HCT116 (cell line): ENCODE results near the gene TLE3. TPM values are rescaled to one million over a fixed set of nuclear protein-coding genes. Genes with fewer than 3 reads are reported as not detected.

Experiments
- ATAC-seq: fragments of 200-7000 bp; cut with Tn5 transposase; 2 replicates; pipeline ENCODE4 v1.9.1; 2020; ENCODE audit warnings: mild to moderate bottlenecking, moderate library complexity
- BruUV-seq: library from RNA; stranded (reverse); fragments of 400-500 nt; replicated peaks from 2 replicates; lab custom pipeline; 2021; lab: Mats Ljungman, UMichigan
- CTCF ChIA-PET: fragments of 300-600 bp; sonication (Branson Sonifier 250); formaldehyde crosslinking; loops from one replicate; lab custom pipeline; 2021; ENCODE audit warnings: antibody characterized with exemption; lab: Charles Lee
- POLR2A ChIA-PET: fragments of 300-600, 350-600 bp; sonication (Branson Sonifier 250); formaldehyde crosslinking; loops from one replicate; lab custom pipeline; 2021; ENCODE audit warnings: antibody characterized with exemption; lab: Charles Lee
- RAD21 ChIA-PET, 2 experiments: fragments of 300-600 bp; sonication (Branson Sonifier 250); formaldehyde crosslinking; loops; one replicate each; lab custom pipeline; 2023; ENCODE audit warnings: low total read pairs in 2 of 2; ENCODE audit not compliant: uncharacterized antibody in 2 of 2, unreplicated experiment in 2 of 2, low non-redundant PET in 1 of 2; lab: Charles Lee
- DNase-seq: peaks from one replicate; pipeline ENCODE4 v3.0.0-alpha.2; 2010; ENCODE audit warnings: low read depth, low spot score
- H2AFZ ChIP-seq: fragments of 200-600 bp; shearing (Covaris generic), sonication (generic); 2 replicates; pipeline ENCODE4 v1.6.1; 2017; ENCODE audit warnings: low read depth, mixed run types, mixed read lengths, antibody characterized with exemption, low read length; ENCODE audit not compliant: poor library complexity, severe bottlenecking
- H3K27ac ChIP-seq: 2 replicates; pipeline ENCODE4 v1.5.1; 2012; ENCODE audit warnings: low read depth, low read length
- H3K27me3 ChIP-seq: fragments of 200-600 bp; sonication (generic); 2 replicates; pipeline ENCODE4 v1.6.1; 2016; ENCODE audit warnings: mixed run types, low read length, mixed read lengths; ENCODE audit not compliant: insufficient read depth
- H3K36me3 ChIP-seq, 2 experiments: fragments of 200-500 bp in 1 of 2; fragments of 200-600 bp in 1 of 2; sonication (Bioruptor generic) in 1 of 2; sonication (generic) in 1 of 2; 2 replicates each; pipeline versions ENCODE4 v1.5.1 to v1.6.1; 2014 to 2016; ENCODE audit warnings: low read length in 2 of 2, inconsistent platforms in 1 of 2, mixed read lengths in 1 of 2, mixed run types in 1 of 2; ENCODE audit not compliant: insufficient read depth in 2 of 2, control insufficient read depth in 1 of 2
- H3K4me1 ChIP-seq, 2 experiments: fragments of 200-600 bp in 1 of 2; sonication (generic) in 1 of 2; 2 replicates each; pipeline versions ENCODE4 v1.5.1 to v1.6.1; 2012 to 2017; ENCODE audit warnings: low read length in 2 of 2, inconsistent platforms in 1 of 2, mild to moderate bottlenecking in 1 of 2, mixed read lengths in 1 of 2, mixed run types in 1 of 2, moderate library complexity in 1 of 2; ENCODE audit not compliant: insufficient read depth in 2 of 2, control insufficient read depth in 1 of 2
- H3K4me2 ChIP-seq: fragments of 200-600 bp; sonication (generic); 2 replicates; pipeline ENCODE4 v1.6.1; 2017; ENCODE audit warnings: mixed run types, low read length, mixed read lengths
- H3K4me3 ChIP-seq, 2 experiments: fragments of 200-600 bp in 1 of 2; sonication (generic) in 1 of 2; replicated peaks in 1 of 2; 2 replicates each; pipeline ENCODE4 v1.5.1; 2011 to 2016; ENCODE audit warnings: low read length in 2 of 2, control low read depth in 1 of 2, low read depth in 1 of 2, mild to moderate bottlenecking in 1 of 2, mixed read lengths in 1 of 2, mixed run types in 1 of 2
- H3K79me2 ChIP-seq: fragments of 200-600 bp; sonication (generic); 2 replicates; pipeline ENCODE4 v1.6.1; 2017; ENCODE audit warnings: mild to moderate bottlenecking, mixed run types, low read length, moderate library complexity, mixed read lengths; ENCODE audit not compliant: insufficient read depth
- H3K9ac ChIP-seq: fragments of 200-600 bp; sonication (generic); 2 replicates; pipeline ENCODE4 v1.6.1; 2016; ENCODE audit warnings: low read length, mixed read lengths
- H3K9me2 ChIP-seq: fragments of 200-600 bp; sonication (generic), shearing (Covaris generic); 2 replicates; pipeline ENCODE4 v1.6.1; 2017; ENCODE audit warnings: mixed run types, mild to moderate bottlenecking, moderate library complexity; ENCODE audit not compliant: insufficient read depth
- H3K9me3 ChIP-seq, 2 experiments: fragments of 200-500 bp in 1 of 2; fragments of 200-600 bp in 1 of 2; sonication (Bioruptor generic) in 1 of 2; sonication (generic) in 1 of 2; 2 replicates each; pipeline ENCODE4 v1.6.1; 2014 to 2017; ENCODE audit warnings: low read length in 2 of 2, mixed read lengths in 2 of 2, inconsistent platforms in 1 of 2, low read depth in 1 of 2, mild to moderate bottlenecking in 1 of 2, mixed run types in 1 of 2, moderate library complexity in 1 of 2; ENCODE audit not compliant: control insufficient read depth in 1 of 2, insufficient read depth in 1 of 2
- H4K20me1 ChIP-seq: fragments of 200-600 bp; sonication (generic), shearing (Covaris generic); 2 replicates; pipeline ENCODE4 v1.6.1; 2017; ENCODE audit warnings: mixed run types, mild to moderate bottlenecking, moderate library complexity; ENCODE audit not compliant: insufficient read depth
- EGR1 ChIP-seq: IDR thresholded peaks from 2 replicates; pipeline ENCODE4 v1.6.1; 2012; ENCODE audit warnings: low read depth
- FOSL1 ChIP-seq: IDR thresholded peaks from 2 replicates; pipeline ENCODE4 v1.6.1; 2012; ENCODE audit warnings: low read depth
- RAD21 ChIP-seq: IDR thresholded peaks from 2 replicates; pipeline ENCODE4 v1.6.1; 2012; ENCODE audit warnings: low read depth, mild to moderate bottlenecking
- ZNF274 ChIP-seq: fragments of 200-500 bp; sonication (Bioruptor generic); IDR thresholded peaks from 2 replicates; pipeline ENCODE4 v1.6.1; 2014; ENCODE audit warnings: mild to moderate bottlenecking, low read depth, low read length, inconsistent platforms
- intact Hi-C: fragments of 100-400 bp; cut with micrococcal nuclease; formaldehyde crosslinking; loops from 2 replicates; pipeline ENCODE4 v1.10.0; 2022
- total RNA-seq: library from RNA; stranded (reverse); gene quantifications from one replicate; pipeline ENCODE4 v1.2.1, GENCODE V29; 2021; ENCODE audit not compliant: unreplicated experiment
- TF ChIP-seq, protein P1 (sequence below): IDR thresholded peaks from 2 replicates; pipeline ENCODE4 v1.6.1; 2012; ENCODE audit warnings: low read depth
- TF ChIP-seq, protein P2 (sequence below): IDR thresholded peaks from 2 replicates; pipeline ENCODE4 v1.6.1; 2012
- TF ChIP-seq, protein P3 (sequence below): IDR thresholded peaks from 2 replicates; pipeline ENCODE4 v1.6.1; 2011; ENCODE audit warnings: mild to moderate bottlenecking, low read length, moderate library complexity; ENCODE audit not compliant: insufficient replicate concordance; ENCODE audit errors: extremely low read depth

The TLE3 gene
- total RNA-seq, 1 experiment from 2014 or later = 53.9 TPM

DNA sequence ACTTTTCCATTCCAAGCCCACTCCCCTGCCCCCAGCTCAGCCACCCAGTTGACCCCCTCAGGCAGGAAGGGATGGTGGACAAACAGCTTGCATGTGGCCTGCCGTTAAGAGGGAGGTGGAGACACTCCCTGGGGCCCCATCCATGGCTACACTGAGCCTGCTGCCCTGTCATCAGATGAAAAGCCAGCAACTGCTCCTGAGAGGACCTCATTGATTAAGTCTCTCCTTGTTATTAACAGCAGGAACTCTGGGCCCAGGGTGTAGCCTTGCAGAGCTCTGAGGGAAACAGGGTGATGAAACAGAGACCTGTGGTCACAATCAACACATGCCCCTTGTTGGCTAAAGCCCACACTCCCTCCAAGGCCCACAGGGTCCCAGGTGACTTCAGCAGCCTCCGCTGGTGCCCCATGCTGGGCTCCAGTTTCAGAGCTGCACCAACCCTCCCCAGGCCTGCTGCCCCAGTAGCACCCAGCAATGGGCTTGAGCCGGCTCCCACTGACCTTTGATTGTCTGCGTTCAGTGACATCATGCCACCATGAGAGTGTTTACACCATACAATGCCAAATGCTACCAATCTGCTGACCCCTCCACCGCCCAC, 22.3 kb upstream of the TLE3 start:
- TF ChIP-seq FOSL1 = no peak
- no peak for TF ChIP-seq ZNF274
- TF ChIP-seq, protein P1, sequence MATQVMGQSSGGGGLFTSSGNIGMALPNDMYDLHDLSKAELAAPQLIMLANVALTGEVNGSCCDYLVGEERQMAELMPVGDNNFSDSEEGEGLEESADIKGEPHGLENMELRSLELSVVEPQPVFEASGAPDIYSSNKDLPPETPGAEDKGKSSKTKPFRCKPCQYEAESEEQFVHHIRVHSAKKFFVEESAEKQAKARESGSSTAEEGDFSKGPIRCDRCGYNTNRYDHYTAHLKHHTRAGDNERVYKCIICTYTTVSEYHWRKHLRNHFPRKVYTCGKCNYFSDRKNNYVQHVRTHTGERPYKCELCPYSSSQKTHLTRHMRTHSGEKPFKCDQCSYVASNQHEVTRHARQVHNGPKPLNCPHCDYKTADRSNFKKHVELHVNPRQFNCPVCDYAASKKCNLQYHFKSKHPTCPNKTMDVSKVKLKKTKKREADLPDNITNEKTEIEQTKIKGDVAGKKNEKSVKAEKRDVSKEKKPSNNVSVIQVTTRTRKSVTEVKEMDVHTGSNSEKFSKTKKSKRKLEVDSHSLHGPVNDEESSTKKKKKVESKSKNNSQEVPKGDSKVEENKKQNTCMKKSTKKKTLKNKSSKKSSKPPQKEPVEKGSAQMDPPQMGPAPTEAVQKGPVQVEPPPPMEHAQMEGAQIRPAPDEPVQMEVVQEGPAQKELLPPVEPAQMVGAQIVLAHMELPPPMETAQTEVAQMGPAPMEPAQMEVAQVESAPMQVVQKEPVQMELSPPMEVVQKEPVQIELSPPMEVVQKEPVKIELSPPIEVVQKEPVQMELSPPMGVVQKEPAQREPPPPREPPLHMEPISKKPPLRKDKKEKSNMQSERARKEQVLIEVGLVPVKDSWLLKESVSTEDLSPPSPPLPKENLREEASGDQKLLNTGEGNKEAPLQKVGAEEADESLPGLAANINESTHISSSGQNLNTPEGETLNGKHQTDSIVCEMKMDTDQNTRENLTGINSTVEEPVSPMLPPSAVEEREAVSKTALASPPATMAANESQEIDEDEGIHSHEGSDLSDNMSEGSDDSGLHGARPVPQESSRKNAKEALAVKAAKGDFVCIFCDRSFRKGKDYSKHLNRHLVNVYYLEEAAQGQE = no peak
- no peak for TF ChIP-seq RAD21
- TF ChIP-seq, protein P2, sequence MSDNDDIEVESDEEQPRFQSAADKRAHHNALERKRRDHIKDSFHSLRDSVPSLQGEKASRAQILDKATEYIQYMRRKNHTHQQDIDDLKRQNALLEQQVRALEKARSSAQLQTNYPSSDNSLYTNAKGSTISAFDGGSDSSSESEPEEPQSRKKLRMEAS = no peak
- TF ChIP-seq, protein P3, sequence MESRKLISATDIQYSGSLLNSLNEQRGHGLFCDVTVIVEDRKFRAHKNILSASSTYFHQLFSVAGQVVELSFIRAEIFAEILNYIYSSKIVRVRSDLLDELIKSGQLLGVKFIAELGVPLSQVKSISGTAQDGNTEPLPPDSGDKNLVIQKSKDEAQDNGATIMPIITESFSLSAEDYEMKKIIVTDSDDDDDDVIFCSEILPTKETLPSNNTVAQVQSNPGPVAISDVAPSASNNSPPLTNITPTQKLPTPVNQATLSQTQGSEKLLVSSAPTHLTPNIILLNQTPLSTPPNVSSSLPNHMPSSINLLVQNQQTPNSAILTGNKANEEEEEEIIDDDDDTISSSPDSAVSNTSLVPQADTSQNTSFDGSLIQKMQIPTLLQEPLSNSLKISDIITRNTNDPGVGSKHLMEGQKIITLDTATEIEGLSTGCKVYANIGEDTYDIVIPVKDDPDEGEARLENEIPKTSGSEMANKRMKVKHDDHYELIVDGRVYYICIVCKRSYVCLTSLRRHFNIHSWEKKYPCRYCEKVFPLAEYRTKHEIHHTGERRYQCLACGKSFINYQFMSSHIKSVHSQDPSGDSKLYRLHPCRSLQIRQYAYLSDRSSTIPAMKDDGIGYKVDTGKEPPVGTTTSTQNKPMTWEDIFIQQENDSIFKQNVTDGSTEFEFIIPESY = no peak
- no peak for TF ChIP-seq EGR1
- no peak for DNase-seq
- ChIA-PET CTCF (no interaction called here), POLR2A (no interaction called here), RAD21 (no interaction called here)
- Histone ChIP-seq H3K4me2 (no peak overlapping the region), H4K20me1 (no peaks in the 10 kb centered on the region), H3K27ac (no peak overlapping the region), H3K4me3 (no peak overlapping the region), H3K9me3 (no peaks in the 10 kb centered on the region), H2AFZ (no peak overlapping the region), H3K9me2 (no peaks in the 10 kb centered on the region), H3K36me3 (no peaks in the 10 kb centered on the region), H3K27me3 (peaks cover 7% of the 10 kb centered on the region; the same call in 1 of the 2 replicates), H3K79me2 (no peaks in the 10 kb centered on the region), H3K9ac (no peak overlapping the region), H3K4me1 (no peaks in the 10 kb centered on the region)
- no TSS peak for BruUV-seq
- intact Hi-C loops = loop anchor here (10.0 kb wide), 1 partner anchor 245 kb away; no protein-coding TSS in a partner anchor
- no peak for ATAC-seq
